ENCODE results near the gene GDF9. TPM values are rescaled to one million over a fixed set of nuclear protein-coding genes. Genes with fewer than 3 reads are reported as not detected.

The GDF9 gene
- total RNA-seq, 1 experiment from 2014 or later, result 0.24 TPM

DNA sequence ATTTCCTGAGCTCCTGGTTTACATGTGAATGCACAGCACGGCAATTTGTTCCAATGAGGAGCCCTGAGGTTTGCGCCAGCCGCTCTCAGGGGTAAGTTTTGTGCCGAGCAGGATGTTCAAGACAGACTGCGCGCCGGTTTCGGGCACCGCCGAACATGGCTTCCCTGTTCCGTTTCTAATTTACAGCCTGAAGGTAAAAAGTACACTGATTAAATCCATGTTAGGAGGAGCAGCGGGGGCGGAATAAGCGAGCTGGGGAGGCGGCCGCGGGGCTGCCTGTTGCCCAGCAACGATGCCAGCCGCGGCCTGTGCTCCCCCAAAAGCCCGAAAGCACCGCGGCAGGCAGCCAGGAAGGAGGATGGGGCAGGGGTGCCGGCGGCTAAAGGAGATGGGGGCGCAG is 46.8 kb downstream of the GDF9 start:
- H3K56ac ChIP-seq (ENCODE audit: insufficient read length, low read depth, low read length), result no peak overlapping the region
- H4K5ac ChIP-seq (ENCODE audit: insufficient read length, low read depth, low read length), result no peak overlapping the region
- no peak overlapping the region for H3K4me2 ChIP-seq (ENCODE audit: insufficient read depth, insufficient read length, low read length)
- no peak overlapping the region for H2BK20ac ChIP-seq (ENCODE audit: low read depth, low read length, poor library complexity, severe bottlenecking)
- no peak overlapping the region for H3T11ph ChIP-seq (ENCODE audit: low read length)
- no peak overlapping the region for H2BK120ac ChIP-seq (ENCODE audit: low read depth, low read length, poor library complexity, severe bottlenecking)
- H3K23ac ChIP-seq (ENCODE audit: insufficient read length, low read depth, low read length), result no peak overlapping the region
- no peak overlapping the region; a peak in 1 of 7 replicates for H3K27ac Mint-ChIP-seq
- peaks cover 7 to 14% of the 10 kb centered on the region in 2 experiments for H3K4me1 Mint-ChIP-seq
- no peak overlapping the region for H3K4me3 Mint-ChIP-seq
- H3K18ac ChIP-seq (ENCODE audit: insufficient read length, low read depth, low read length), result no peak overlapping the region
- H4K91ac ChIP-seq (ENCODE audit: insufficient read length, low read depth, low read length), result no peak overlapping the region
- DNase-seq, result no peak
- H3K14ac ChIP-seq (ENCODE audit: insufficient read depth, low read length), result no peak overlapping the region
- no peaks in the 10 kb centered on the region for H3K79me1 ChIP-seq (ENCODE audit: insufficient read depth, low read depth, low read length, poor library complexity, severe bottlenecking)
- no peak overlapping the region for H2AFZ ChIP-seq (ENCODE audit: low read length)
- peaks cover 4% of the 10 kb centered on the region for H3K23me2 ChIP-seq (ENCODE audit: insufficient read length, low read depth, low read length, poor library complexity, severe bottlenecking)
- no peaks in the 10 kb centered on the region for H3K9me3 ChIP-seq (ENCODE audit: control insufficient read depth, low read depth, low read length)
- TF ChIP-seq, protein P1, sequence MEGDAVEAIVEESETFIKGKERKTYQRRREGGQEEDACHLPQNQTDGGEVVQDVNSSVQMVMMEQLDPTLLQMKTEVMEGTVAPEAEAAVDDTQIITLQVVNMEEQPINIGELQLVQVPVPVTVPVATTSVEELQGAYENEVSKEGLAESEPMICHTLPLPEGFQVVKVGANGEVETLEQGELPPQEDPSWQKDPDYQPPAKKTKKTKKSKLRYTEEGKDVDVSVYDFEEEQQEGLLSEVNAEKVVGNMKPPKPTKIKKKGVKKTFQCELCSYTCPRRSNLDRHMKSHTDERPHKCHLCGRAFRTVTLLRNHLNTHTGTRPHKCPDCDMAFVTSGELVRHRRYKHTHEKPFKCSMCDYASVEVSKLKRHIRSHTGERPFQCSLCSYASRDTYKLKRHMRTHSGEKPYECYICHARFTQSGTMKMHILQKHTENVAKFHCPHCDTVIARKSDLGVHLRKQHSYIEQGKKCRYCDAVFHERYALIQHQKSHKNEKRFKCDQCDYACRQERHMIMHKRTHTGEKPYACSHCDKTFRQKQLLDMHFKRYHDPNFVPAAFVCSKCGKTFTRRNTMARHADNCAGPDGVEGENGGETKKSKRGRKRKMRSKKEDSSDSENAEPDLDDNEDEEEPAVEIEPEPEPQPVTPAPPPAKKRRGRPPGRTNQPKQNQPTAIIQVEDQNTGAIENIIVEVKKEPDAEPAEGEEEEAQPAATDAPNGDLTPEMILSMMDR (conservative IDR thresholded peaks at IDR 0.05), result no peak
- peaks cover 70% of the 10 kb centered on the region for H3K27me3 Mint-ChIP-seq (ENCODE audit: low read depth)
- H3K36me3 Mint-ChIP-seq (ENCODE audit: insufficient read depth in 1 of 3, low read depth in 3 of 3), result peaks cover 0 to 8% (median 0%) of the 10 kb centered on the region in 3 experiments; a peak in 3 of 7 replicates
- no peak overlapping the region for H2BK15ac ChIP-seq (ENCODE audit: low read depth, low read length)
- H2AK5ac ChIP-seq (ENCODE audit: insufficient read length, low read length), result no peak overlapping the region
- no peaks in the 10 kb centered on the region for H4K20me1 ChIP-seq (ENCODE audit: control insufficient read depth, insufficient read depth, insufficient read length)
- no peaks in the 10 kb centered on the region for H3K4me1 ChIP-seq (ENCODE audit: insufficient read depth, low read length)
- WGBS (ENCODE audit: extremely low coverage, insufficient read length, low lambda C conversion rate), result no CpG with 5 or more reads among the region's 26 CpGs
- no peak overlapping the region for H4K8ac ChIP-seq (replicated peaks; ENCODE audit: insufficient read length, low read depth, low read length)
- H3K9me3 Mint-ChIP-seq, result peaks cover 0 to 4% of the 10 kb centered on the region in 2 experiments; a peak in 2 of 5 replicates
- no peak overlapping the region for H2BK12ac ChIP-seq (ENCODE audit: insufficient read length, low read depth, low read length)
- no peak overlapping the region for H3K27ac ChIP-seq (ENCODE audit: insufficient read length, low read depth, low read length)
- H3K4ac ChIP-seq (ENCODE audit: low read depth, low read length), result no peak overlapping the region
- H3K79me2 ChIP-seq (ENCODE audit: insufficient read depth, low read length), result no peaks in the 10 kb centered on the region
- no peak overlapping the region for H3K9ac ChIP-seq (ENCODE audit: extremely low read depth, insufficient read length, low read length)
- no peak overlapping the region for H2BK5ac ChIP-seq (ENCODE audit: insufficient read length, low read length)
- H3K27me3 ChIP-seq (ENCODE audit: insufficient read depth, low read length), result peaks cover 10% of the 10 kb centered on the region; the same call in 1 of the 2 replicates
